Thoracic aorta (tissue), 2 donors: Measurements from ENCODE around the gene FH. TPM values are rescaled to one million over a fixed set of nuclear protein-coding genes. Genes with fewer than 3 reads are reported as not detected.

Source experiments
- ATAC-seq: fragments of 150-250 bp; one replicate; pipeline ENCODE4 v1.8.0; 2017; ENCODE audit warnings: low read depth; ENCODE audit not compliant: insufficient number of reproducible peaks, low FRiP score
- DNase-seq: peaks from one replicate; pipeline ENCODE4 v3.0.0-alpha.2; 2020; ENCODE audit warnings: low spot score
- H3K27ac ChIP-seq, 2 donors: fragments of 200-600 bp; sonication (generic); 1 replicate in 1 of 2; 2 replicates in 1 of 2; pipeline ENCODE4 v1.5.1; 2016; ENCODE audit warnings: mild to moderate bottlenecking in 2 of 2, moderate library complexity in 2 of 2
- H3K27me3 ChIP-seq: fragments of 200-600 bp; sonication (generic); replicated peaks from 2 replicates; pipeline ENCODE4 v1.6.0; 2016; ENCODE audit warnings: mild to moderate bottlenecking; ENCODE audit not compliant: insufficient read depth
- H3K36me3 ChIP-seq: fragments of 200-600 bp; sonication (generic); one replicate; pipeline ENCODE4 v1.5.1; 2016
- H3K4me1 ChIP-seq, 2 donors: fragments of 200-600 bp; sonication (generic); 1 replicate in 1 of 2; 2 replicates in 1 of 2; pipeline versions ENCODE4 v1.5.1 to v1.6.0; 2016; ENCODE audit warnings: low read depth in 2 of 2, mild to moderate bottlenecking in 1 of 2; ENCODE audit not compliant: control insufficient read depth in 1 of 2
- H3K4me3 ChIP-seq: fragments of 200-600 bp; sonication (generic); 2 replicates; pipeline ENCODE4 v1.5.1; 2016; ENCODE audit warnings: mild to moderate bottlenecking
- H3K9me3 ChIP-seq: fragments of 200-600 bp; sonication (generic); 2 replicates; pipeline ENCODE4 v1.5.1; 2016
- CTCF ChIP-seq: fragments of 200-600 bp; sonication (generic); IDR thresholded peaks from one replicate; pipeline ENCODE4 v1.5.1; 2019; ENCODE audit warnings: antibody characterized with exemption
- total RNA-seq, 2 donors: library from RNA; depleted of rRNA; stranded (reverse); fragments of >200 nt; gene quantifications; one replicate each; pipeline versions ENCODE4 v1.1.0 to v1.2.3, GENCODE V29; 2016

The FH gene
- total RNA-seq, 2 donors from 2014 or later, result 23.7 to 82.5 TPM

- Histone ChIP-seq H3K36me3 (no peaks in the 10 kb centered on the region), H3K9me3 (no peaks in the 10 kb centered on the region), H3K27ac (no peak overlapping the region), H3K27me3 (no peaks in the 10 kb centered on the region), H3K4me1 (no peaks in the 10 kb centered on the region), H3K4me3 (no peak overlapping the region)
- DNase-seq (no peak), ATAC-seq (no peak)
- no peak for TF ChIP-seq CTCF
Observed at GRCh38 chr1:241482761-241483250, 36.7 kb downstream of the FH start.

GRCh38 chr1:241479294-241479693 lies 40.3 kb downstream of the FH start:
- Histone ChIP-seq H3K27me3 (no peaks in the 10 kb centered on the region), H3K9me3 (no peaks in the 10 kb centered on the region), H3K27ac (no peak overlapping the region), H3K4me3 (no peak overlapping the region), H3K36me3 (no peaks in the 10 kb centered on the region), H3K4me1 (no peaks in the 10 kb centered on the region)
- no peak for DNase-seq
- TF ChIP-seq CTCF, result no peak
- ATAC-seq, result no peak

GRCh38 chr1:241475671-241476070 lies 43.9 kb downstream of the FH start:
- H3K27me3 ChIP-seq, result no peaks in the 10 kb centered on the region
- no peak for TF ChIP-seq CTCF
- H3K9me3 ChIP-seq, result no peaks in the 10 kb centered on the region
- no peaks in the 10 kb centered on the region for H3K36me3 ChIP-seq
- H3K4me3 ChIP-seq, result no peak overlapping the region
- no peak overlapping the region for H3K27ac ChIP-seq
- DNase-seq (no peak), ATAC-seq (no peak)
- no peaks in the 10 kb centered on the region for H3K4me1 ChIP-seq

- Histone ChIP-seq H3K27ac (no peak overlapping the region), H3K4me1 (no peaks in the 10 kb centered on the region), H3K4me3 (no peak overlapping the region), H3K36me3 (no peaks in the 10 kb centered on the region), H3K27me3 (no peaks in the 10 kb centered on the region), H3K9me3 (no peaks in the 10 kb centered on the region)
- TF ChIP-seq CTCF, result no peak
- DNase-seq, result no peak
- ATAC-seq, result no peak
Observed at GRCh38 chr1:241473026-241473425, 46.5 kb downstream of the FH start.

- H3K9me3 ChIP-seq, result no peaks in the 10 kb centered on the region
- H3K27ac ChIP-seq, result no peak overlapping the region
- ATAC-seq (no peak), DNase-seq (no peak)
- H3K4me1 ChIP-seq, result no peaks in the 10 kb centered on the region
- no peak overlapping the region for H3K4me3 ChIP-seq
- no peak for TF ChIP-seq CTCF
- H3K27me3 ChIP-seq, result no peaks in the 10 kb centered on the region
- H3K36me3 ChIP-seq, result no peaks in the 10 kb centered on the region
Observed at GRCh38 chr1:241470908-241471590, 48.5 kb downstream of the FH start.
